ENCODE results near the gene RESF1. TPM values are rescaled to one million over a fixed set of nuclear protein-coding genes. Genes with fewer than 3 reads are reported as not detected.

Gene RESF1
- total and polyA plus RNA-seq, 11 donors: 9.5 to 42.8 (median 22.8) TPM

DNA sequence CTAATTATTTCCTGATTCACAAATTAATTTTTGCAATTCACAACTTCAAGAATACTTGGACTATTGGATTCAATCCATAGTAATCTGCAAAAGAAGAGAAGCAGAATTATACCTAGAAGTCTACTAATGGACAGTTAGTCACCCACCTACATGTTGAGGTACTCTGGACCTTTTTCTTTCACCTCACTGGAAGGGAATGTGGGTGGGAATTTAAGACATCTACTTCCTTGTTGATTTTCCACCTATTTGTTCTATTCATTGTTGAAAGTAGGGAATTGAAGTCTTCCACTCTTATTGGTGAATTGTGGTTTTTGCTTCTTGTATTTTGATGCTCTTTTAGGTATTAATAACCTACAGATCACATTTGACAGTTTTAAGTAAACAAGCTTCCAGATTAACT, 11.0 kb downstream of the RESF1 start:
- DNase-seq (no peak), ATAC-seq (no peak)
- peaks cover 0 to 19% (median 1%) of the 10 kb centered on the region in 12 donors for H3K9me3 ChIP-seq
- no peak overlapping the region for H3K27ac ChIP-seq
- intact Hi-C loops (cut with DNase I): no loop called here
- H3K36me3 ChIP-seq: peaks cover 0 to 85% (median 48%) of the 10 kb centered on the region in 9 donors
- peaks cover 0 to 51% (median 19%) of the 10 kb centered on the region in 12 donors for H3K4me1 ChIP-seq
- no peak for TF ChIP-seq POLR2A (IDR thresholded peaks at IDR 0.05)
- TF ChIP-seq, protein P1, sequence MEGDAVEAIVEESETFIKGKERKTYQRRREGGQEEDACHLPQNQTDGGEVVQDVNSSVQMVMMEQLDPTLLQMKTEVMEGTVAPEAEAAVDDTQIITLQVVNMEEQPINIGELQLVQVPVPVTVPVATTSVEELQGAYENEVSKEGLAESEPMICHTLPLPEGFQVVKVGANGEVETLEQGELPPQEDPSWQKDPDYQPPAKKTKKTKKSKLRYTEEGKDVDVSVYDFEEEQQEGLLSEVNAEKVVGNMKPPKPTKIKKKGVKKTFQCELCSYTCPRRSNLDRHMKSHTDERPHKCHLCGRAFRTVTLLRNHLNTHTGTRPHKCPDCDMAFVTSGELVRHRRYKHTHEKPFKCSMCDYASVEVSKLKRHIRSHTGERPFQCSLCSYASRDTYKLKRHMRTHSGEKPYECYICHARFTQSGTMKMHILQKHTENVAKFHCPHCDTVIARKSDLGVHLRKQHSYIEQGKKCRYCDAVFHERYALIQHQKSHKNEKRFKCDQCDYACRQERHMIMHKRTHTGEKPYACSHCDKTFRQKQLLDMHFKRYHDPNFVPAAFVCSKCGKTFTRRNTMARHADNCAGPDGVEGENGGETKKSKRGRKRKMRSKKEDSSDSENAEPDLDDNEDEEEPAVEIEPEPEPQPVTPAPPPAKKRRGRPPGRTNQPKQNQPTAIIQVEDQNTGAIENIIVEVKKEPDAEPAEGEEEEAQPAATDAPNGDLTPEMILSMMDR (IDR thresholded peaks at IDR 0.05): no peak
- no peak overlapping the region for H3K4me3 ChIP-seq
- no peaks in the 10 kb centered on the region for H3K27me3 ChIP-seq

DNA sequence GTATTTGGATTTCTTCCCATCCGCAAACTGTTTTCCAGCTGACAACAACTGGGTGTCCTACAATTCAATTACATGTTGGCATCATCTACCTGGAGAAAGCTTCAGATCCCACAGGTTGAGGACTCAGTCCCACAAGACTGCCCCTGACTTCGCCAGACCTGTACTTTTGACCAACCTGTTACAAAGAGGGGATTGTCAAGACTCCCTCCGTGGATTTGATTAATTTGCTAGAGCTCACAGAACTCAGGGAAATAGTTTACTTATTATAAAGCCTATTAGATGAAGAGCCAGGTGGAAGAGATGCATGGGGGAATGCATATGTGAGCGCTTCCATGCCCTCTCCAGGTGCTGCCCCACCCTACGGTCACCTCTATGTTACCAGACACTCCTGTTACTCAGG, 14.6 kb downstream of the RESF1 start:
- Histone ChIP-seq H3K9me3 (peaks cover 0 to 55% (median 17%) of the 10 kb centered on the region in 12 donors), H3K36me3 (peaks cover 0 to 100% (median 69%) of the 10 kb centered on the region in 9 donors)
- intact Hi-C loops (cut with DNase I): loop anchor here in 1 of 10 donors (2.0 kb wide), 1 partner anchor 33 kb away; no protein-coding TSS in a partner anchor

DNA sequence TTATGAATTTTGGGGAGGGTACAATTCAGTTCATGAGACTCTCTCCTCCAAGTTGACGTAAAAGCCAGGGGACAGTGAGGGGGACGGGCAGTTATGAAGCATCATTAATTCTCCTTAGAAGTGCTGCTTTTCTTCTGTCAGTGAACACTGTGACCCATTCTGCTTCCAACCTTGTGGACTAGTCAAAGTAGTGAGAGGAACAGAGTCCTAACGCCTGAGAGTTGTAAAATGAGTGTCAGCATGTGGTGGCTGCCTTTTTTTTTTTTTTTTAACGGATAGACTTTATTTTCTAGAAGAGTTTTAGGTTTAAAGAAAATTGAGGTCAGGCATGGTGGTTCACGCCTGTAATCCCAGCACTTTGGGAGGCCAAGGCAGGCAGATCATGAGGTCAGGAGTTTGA, 15.5 kb downstream of the RESF1 start:
- no peak for DNase-seq
- ATAC-seq: no peak
- peaks cover 0 to 100% (median 75%) of the 10 kb centered on the region in 9 donors for H3K36me3 ChIP-seq
- no peak overlapping the region for H3K27ac ChIP-seq
- no peaks in the 10 kb centered on the region for H3K27me3 ChIP-seq
- peaks cover 0 to 9% (median 0%) of the 10 kb centered on the region in 12 donors for H3K4me1 ChIP-seq
- WGBS, 4 donors: 90 to 100% (median 93%) methylated on average over 5 of the region's 5 CpGs
- TF ChIP-seq POLR2A (IDR thresholded peaks at IDR 0.05): no peak
- TF ChIP-seq, protein P1 (IDR thresholded peaks at IDR 0.05): no peak
- no peak overlapping the region for H3K4me3 ChIP-seq
- intact Hi-C loops (cut with DNase I): no loop called here
- H3K9me3 ChIP-seq: peaks cover 0 to 63% (median 17%) of the 10 kb centered on the region in 12 donors

More for the DNA sequence above, 14.6 kb downstream of the RESF1 start:
- 98 to 100% (median 99%) methylated on average over 5 of the region's 5 CpGs for WGBS, 4 donors
- ATAC-seq (no peak), DNase-seq (no peak)
- TF ChIP-seq, protein P1 (IDR thresholded peaks at IDR 0.05): no peak
- TF ChIP-seq POLR2A (IDR thresholded peaks at IDR 0.05): no peak
- no peak overlapping the region for H3K27ac ChIP-seq
- H3K4me1 ChIP-seq: peaks cover 0 to 18% (median 0%) of the 10 kb centered on the region in 12 donors
- H3K4me3 ChIP-seq: no peak overlapping the region
- H3K27me3 ChIP-seq: no peaks in the 10 kb centered on the region

DNA sequence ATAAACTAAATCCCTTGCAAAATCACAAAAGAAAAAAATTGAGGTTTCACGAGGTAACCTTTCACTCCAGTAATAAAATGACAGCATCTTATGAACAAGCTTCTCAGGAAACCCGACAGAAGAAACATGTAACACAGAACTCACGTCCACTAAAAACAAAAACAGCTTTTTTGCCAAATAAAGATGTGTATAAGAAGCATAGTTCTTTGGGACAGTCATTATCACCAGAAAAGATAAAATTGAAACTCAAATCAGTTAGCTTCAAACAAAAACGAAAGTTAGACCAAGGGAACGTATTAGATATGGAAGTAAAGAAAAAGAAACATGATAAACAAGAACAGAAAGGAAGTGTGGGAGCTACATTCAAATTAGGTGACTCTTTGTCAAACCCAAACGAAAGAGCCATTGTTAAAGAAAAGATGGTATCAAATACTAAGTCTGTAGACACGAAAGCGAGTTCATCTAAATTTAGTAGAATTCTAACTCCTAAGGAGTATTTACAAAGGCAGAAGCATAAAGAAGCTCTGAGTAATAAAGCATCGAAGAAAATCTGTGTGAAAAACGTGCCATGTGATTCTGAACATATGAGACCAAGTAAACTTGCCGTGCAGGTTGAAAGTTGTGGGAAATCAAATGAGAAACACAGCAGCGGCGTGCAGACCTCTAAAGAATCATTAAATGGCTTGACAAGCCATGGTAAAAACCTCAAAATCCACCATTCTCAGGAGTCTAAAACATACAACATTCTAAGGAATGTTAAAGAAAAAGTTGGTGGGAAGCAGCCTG, 25.8 kb downstream of the RESF1 start:
- Histone ChIP-seq H3K9me3 (peaks cover 0 to 56% (median 2%) of the 10 kb centered on the region in 12 donors), H3K27ac (no peak overlapping the region), H3K27me3 (no peaks in the 10 kb centered on the region), H3K4me3 (no peak overlapping the region), H3K4me1 (peaks cover 0 to 4% (median 0%) of the 10 kb centered on the region in 12 donors), H3K36me3 (peaks cover 3 to 49% (median 24%) of the 10 kb centered on the region in 9 donors)
- intact Hi-C loops (cut with DNase I): no loop called here
- ATAC-seq (no peak), DNase-seq (no peak)
- WGBS, 4 donors: 94 to 97% (median 95%) methylated on average over 13 of the region's 13 CpGs
- TF ChIP-seq POLR2A (IDR thresholded peaks at IDR 0.05): no peak
- TF ChIP-seq, protein P1 (IDR thresholded peaks at IDR 0.05): no peak

Data from heart left ventricle (tissue), 16 donors.